GM18909 (cell line): ENCODE measurements around the gene ITIH3.

Experiments used
- ATAC-seq: cut with Tn5 transposase; IDR thresholded peaks from one replicate; pipeline ENCODE4 v1.9.1; 2021; ENCODE audit warnings: mild to moderate bottlenecking; ENCODE audit not compliant: unreplicated experiment, poor library complexity

Gene ITIH3

DNA sequence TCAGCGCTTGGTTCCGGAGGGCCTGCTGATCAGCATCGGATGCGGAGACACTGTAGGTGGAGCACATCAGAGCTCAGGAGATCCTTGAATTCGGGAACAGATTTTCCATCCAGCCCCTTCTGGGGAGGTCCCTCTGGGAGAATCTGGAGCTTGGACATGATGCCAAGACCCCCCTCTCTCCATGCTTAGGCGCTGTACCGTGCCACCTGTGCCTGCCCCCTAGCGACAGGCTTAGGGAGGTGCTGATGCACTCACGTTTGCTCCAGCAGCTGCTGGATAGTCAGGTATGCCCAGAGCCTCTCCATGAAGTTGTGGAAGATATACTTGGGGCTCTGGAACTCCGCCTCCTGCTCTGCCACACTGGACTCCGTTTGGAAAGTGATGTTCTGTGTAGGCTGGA is 26.1 kb downstream of the ITIH3 start:
- ATAC-seq, result no peak

DNA sequence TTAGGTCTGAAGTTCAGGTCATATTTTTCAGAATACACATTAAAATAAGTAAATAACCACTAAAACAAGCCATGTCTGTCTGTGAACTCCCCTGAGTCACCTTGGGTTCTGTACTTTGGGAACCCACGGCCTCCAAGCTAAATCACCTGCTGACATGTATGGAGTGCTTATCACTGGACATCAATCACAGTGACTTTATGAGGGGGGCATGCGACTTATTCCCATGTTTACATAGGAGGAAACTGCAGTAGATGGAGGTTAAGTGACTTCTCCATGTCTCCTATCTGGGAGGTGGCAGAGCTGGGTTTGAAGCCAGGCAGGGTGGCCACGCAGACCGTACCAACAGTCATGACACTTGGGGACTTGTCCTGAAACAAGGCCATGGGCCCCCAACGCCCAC is 27.8 kb downstream of the ITIH3 start:
- ATAC-seq, result no peak

DNA sequence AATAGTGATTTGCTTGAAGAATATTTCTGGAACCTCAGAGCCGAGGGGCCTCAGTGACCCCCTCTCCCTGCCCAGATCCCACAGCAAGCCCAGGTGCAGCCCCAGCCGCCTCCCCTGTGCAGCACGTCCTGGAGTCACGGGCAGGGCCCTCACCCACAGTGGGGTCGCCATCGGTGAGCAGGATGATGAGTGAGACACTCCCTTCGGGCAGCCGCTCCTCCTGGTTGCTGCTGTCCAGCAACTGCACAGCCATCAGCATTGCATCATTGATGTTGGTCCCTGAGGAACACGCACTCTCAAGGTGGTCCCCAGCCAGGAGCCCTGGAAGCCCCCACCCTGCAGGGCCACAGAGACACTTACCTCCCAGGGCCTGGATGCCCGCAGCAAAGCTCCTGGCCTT is 29.4 kb downstream of the ITIH3 start:
- ATAC-seq, result no peak

DNA sequence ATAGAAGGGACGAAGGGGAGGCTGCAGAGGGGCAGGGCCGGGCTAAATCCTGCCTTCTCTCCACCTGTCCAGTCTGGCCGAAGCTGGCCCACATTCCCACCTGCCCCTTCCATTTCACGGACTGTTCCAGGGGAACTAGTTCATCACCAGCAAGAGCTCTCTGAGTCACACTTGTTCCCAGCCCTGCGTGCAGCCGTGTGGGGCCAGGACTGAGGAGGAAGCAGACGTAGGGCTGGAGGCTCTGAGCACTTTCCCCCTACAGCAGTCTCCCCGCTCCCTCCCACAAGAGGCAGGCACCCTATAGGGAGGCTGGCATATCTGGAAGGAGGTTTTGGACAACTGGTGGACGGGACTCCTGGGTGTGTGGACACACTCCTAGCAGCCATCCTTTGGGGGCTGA is 32.8 kb downstream of the ITIH3 start:
- no peak for ATAC-seq

DNA sequence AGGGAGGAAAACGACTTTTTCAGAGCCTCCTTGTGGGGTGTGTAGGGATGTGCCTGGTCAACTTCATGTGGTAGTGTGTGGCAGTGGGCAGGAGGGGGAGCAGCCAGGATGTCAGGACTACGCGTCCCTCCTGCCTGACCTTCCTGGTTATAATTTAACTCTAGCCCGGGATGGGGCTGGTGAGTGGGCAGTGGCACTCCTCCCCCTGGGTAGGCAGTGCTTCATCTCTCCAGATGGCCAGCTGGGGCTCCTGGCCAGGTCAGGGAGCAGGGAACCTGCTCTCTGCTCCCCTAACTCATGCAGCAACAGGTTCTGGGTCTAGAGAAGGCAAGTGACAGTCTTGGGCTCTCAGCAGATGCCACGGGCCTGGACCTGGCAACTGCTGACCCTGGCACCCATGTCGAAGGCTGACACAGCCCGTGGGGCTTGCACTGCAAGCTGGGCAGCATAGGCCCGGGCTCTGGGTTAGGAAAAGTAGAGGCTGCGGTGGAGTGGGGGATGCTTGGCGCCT is 33.3 kb downstream of the ITIH3 start:
- ATAC-seq, result no peak

DNA sequence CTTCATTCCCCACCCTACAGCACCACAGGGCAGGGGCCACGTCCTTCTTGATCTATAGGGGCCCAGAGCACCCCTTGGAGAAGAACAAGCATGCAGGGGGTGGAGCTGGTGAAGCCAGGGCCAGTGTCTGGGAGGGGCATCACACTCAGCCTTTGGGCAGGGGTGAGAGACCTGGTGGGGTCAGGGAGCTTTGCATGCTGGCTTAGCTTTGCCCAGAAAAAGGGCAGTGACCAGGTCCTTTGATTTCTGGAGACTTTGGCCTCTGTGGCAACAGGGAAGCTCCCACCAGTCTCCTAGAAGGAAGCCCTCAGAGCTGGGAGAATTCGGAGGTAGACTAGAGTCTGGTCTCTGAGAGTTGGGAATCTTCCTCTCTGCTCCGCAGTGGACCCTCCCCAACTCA is 34.9 kb downstream of the ITIH3 start:
- no peak for ATAC-seq

DNA sequence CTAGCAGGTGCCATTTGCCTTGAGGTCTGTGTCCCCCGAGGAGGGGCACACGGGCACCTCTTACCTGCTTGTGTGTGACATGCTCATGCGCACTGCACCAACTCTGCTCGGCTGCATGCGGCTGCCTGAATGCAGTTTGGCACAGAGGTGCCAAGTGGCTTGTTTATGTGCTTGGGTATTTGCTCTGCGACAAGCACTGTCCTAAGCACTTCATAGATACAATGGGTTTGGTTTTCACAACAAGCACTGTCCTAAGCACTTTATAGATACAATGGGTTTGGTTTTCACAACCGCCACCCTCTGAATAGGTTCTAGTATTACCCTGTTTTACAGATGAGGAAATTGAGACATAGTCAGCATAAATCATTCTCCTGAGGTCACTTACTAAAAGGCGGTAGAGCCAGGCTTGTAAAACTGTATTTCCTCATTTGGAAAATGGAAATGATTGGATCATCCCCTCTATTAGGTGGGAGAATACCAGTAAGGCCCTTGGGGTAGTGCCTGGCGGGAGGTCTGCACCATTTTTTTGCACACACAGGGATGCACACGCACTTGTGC is 35.4 kb downstream of the ITIH3 start:
- ATAC-seq, result no peak

DNA sequence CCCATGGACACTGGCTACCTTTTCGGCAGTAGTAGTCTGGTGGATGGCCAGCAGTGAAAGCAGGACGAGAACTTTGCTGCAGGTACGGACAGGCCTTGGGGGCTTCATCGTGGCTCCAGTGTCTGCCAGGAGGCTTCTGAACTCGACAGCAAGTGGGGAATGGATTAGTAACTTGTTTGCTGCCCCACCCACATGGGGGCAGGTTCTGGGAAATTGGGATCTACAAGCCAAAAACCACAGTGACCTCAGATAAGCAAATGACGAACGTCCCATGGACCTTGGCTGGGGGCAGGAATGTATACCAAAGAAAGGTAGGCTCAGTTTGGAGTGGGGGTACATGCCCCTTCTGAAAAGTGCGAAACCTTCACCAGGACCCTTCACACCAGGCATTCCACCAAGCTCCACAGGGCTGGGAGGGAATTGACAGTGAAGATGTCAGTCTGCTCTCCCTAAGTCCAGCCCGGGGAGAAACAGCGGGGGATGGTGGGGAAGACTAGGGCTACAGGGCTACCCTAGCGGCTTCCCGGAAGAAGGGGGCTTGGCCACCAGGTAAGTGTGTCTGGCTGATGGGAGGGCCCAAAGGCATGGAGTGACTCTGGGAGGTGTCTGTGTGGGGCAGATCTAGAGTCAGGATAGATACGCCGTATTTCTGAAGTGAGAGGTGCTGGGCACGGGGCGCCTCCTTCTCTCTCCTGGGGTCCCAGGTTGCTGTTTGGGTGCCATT is 36.1 kb downstream of the ITIH3 start, which contains the start of gene ITIH4:
Gene ITIH4 (minus strand): TSS at position 138 of the 724 bp plus-strand sequence. CDS start 30 bp downstream, at position 108.
- no peak for ATAC-seq

DNA sequence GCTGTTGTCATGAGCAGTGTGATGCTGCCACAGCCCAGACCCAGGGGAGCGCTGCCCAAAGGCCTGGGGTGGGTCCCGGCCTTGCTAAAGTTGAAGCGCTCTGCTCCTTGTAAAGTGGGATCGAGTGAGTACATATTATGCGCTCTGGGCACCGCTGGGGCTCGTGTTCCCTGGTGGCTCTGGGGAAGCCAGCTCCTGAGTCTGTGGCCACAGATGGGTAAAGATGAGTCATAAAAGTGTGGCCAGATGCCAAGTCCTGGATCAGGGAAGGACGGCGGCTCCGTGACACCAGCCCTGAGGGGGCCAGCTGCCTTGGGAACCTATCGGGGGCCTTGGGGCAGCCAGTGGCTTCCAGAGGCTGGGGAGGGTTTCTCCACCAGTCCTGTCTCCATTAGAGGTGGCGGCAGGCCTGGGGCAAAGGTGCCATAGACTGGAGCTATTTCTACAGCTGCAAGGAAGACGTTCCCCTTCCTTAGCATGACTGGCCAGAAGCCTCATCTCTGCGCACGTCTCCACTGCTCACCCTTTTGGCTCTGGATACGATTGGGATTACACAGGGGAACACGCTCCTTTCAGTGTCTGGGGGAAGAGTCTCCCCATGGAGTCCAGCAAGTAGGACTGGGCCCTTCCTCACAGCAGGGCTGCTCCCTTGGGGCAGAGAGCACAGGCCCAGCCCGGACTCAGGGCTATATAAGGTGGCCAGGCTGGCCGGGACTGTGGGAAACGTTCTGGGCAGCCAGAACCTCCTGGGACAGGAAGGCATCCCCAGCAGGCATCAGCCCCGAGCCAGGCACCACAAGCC is 37.1 kb downstream of the ITIH3 start:
- ATAC-seq, result no peak

DNA sequence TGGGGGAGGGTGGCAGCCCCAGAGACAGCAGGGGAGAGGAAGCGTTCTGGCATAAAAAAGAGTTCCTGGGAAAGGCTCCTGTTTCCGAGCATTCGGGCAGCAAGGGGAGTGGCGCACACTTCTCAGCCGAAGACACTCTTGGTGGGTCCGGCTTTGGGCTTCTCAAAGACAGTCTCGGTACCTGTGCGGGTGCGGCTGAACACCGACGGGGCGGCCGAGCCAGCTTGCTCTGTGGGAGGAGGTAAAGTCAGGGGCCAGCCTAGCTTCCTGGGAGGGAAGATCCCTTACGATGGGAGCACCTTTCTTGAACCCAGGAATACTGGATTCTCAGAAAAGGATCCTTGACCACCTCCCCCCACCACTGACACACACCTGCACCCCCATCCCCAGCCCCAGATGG is 38.6 kb downstream of the ITIH3 start:
- ATAC-seq, result no peak

DNA sequence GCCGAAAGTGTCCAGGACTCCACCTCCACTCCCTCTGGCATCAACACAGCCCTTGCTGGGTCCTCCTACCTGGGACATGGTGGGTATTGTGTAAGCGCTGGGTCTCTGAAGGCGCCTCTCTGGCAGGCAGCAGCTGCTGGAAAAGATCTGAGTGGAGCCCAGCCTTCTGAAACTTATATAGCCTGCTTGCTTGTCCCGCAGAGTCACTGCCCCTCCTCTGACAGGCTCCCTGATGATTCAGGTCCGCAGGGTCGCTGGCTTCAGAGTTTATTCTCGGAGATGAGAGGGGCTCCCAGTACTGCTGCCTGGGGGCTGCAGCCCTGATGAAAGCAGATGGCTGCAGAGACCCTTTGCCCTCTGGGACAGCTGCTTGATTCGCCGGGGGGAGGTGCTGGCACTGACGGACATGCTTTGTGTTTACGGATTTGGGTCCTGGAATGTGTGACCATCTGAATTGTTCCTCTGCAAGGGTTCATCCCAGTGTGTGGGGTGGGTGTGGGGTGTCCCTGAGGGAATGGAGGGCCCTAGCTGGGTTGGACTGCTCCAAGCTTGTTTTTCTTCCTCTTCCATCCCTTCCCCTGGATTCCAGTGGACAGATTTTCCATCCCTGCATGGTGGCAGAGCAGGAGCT is 40.4 kb downstream of the ITIH3 start, which contains the start of gene MUSTN1:
Gene MUSTN1 (minus strand): TSS at position 149 of the 631 bp plus-strand sequence. CDS start 71 bp downstream, at position 78.
- ATAC-seq, result no peak

DNA sequence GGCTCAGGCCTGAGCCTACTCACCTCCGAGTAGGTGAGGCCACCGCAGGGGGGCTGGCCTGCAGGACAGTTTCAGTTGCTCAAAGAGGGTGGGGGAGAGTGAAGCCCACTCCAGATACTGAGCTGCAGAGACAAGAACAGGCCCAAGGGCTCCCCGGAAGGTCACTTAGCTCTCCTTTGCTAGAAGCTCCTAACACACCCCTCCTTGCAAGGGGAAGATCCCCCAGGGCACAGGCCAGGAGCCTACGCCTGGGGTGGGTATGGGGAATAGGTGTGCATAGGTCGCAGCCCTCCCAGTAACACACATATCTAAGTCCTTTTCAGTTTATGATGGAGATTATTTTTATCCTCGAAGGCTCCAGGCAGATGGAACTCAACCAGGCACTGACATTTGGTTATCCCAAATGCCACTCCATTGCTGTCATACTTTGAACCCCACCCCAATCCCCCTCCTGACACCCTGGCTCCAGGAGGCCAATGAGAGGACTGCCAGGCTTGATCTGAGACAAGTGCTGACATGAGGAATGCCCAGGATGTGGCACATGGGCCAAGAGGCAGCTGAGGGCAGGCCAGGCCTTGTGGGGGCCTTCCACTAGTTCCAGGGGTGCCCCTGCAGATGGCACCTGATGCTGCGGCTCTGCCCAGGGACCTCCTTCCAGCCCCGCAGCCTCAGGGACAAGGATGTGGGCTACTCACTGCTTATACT is 41.3 kb downstream of the ITIH3 start:
- ATAC-seq, result no peak

DNA sequence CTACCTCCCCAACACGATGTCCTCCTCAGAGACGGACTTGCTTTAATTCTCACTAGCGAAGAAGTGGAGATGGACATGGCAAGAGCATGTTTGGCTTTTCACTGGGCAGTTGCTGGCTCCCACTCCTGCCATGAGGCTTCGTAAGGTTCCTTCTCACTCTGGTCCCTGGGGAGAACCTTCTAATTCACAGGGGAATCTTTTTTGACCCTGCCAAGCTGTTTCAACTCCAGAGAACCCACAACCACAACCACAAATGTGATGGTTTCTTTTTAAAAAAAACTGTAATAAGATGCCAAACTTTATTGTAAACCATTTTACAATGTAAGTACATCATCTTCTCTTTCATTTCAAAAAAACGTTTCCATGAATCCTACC is 41.9 kb downstream of the ITIH3 start:
- ATAC-seq, result no peak

DNA sequence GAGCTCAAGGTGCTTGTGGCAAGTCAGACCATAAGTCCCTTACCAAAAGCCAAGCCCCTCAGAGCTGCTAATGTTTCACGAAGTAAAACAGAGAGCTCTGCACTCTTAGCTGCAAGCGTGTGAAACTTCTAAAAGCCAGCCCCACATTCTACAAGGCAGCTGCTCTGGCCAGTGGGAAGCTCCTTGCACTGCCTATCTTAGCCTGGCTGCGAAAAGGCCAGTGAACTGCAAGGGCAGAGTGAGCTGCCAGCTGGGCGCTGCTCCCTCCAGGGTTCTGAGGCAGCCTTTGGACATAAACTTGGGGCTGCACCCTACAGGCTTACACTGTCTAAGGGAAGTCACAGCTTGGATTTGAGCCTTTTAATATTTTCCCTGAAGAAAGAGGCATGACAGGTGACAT is 42.4 kb downstream of the ITIH3 start:
- ATAC-seq, result no peak

DNA sequence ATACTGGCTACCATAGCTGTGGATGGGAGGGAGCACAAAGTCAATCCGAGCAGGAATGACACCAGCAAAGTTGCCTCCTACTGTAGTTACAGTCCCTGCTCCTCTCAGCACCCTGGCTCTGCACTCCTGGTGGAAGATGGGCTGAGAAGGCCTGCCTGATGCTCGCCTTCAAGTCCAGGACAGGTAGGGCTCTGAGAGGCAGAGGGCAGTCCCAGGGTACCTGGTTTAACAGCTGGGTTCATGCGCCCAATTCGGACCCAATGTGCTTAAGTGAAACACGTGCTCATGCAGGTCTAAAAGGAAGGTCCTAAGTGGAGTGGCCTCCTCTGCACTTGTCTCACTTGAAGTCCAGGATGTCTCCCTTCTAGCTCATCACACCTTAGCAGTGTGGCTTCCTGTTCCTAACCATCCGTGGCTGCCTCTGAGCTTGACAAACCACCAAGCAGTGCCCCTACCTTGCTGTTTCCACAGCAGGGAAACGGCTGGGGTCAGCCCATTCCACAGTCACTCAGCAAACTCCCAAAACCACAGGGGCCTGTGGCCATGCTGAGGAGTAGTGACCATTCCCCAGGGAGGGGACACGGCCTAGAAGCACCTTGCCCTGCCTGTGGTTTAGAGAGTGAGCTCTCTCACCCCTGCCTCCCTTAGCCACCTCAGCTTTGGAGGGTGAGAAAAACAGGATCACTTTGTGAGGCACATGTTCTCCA is 44.1 kb downstream of the ITIH3 start:
- ATAC-seq, result no peak

DNA sequence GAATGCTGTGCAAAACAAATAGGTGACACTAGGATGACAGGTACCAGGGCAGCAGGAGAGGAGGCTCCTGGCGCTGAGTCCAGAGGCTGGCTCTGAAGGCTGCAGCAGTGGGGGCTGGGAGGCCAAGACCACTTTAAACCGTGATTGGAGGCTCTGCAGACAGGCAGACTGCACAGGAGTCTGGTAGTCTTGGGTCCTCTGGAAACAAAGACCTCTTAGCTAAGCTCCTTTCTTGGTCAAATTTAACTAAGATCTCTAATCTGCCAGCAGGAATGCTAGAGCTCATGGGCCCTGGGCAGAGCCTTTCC is 44.6 kb downstream of the ITIH3 start:
- no peak for ATAC-seq

DNA sequence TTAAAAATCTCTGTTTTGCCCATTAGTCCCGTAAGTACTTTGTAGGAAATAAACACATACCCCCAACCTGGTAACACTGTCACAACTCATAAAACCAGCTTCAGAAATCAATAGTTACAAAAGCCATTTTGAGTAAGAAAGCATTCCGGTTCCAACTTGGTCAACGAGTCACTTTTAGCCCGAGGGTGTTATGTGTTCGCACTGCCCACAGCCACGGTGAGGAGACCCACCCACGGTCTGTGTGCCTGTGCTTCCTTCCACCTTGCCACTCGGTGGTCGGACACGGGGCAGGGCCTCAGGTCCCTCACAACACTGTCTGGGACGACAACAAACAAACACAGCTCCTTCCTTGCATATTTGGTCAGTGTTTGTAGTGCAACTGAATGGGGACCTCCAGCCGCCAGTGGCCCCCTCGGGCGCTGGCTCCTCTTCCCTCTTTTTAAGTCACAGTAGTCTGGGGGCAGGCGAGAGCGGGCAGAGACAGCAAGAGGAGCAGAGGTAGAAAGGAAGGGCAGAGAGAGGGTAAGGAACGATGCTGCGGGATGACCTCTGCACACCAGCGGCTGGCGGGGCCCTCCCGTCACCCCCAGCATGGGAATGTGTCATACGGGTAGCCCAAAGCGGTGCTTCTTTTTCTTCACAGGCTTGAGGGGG is 45.4 kb downstream of the ITIH3 start:
- ATAC-seq, result no peak

DNA sequence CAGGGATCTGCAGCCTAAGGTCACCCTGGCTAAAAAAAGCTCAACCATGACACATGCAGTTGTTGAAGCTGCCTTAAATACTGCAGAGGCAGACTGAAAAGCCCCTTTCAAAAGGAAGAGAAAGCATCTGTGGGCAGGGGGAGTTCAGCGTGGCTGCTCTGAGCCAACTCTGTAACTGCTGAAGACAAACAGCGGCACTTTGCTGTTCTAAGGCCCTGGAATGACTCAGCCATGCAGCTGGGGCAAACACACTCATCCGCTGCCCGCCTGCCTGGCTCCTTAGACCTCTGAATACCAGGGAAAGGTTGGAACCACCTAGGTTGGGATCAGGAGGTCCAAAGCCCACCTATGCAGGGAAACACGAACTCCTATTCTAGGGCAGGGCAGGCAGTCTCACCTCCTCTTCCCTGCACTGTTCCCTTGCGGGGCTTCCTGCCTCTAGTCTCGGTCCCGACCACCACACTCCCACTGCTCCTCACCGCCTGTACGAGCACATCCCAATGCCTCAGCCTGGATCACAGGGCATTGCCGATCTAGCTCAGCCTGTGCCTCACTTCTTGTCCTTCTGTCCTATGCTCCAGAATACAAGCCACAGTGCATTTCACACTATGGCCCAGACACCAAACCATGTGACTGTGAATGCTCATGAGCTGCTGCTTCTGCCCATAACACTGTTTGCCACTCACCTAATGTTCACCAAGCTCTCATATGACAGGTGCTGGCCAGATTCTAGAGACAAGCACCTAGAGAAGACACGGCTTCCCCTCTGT is 46.8 kb downstream of the ITIH3 start:
- ATAC-seq, result no peak

DNA sequence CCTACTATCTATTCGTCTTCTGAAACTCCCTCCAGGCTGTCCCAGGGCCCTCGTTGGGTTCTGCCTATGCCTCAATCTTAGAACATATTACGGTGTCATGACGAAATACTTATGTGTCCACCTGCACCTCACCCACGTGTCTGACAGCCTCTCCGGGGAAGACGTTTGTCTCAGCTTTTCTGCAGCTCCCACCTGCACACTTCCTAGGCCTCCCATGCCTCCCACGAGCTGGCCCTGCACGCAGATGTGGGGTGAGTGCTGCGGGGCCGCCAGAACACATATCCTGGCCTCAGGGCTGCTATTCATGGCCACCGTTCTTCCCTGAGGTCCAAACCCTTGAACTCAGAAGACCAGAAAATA is 47.4 kb downstream of the ITIH3 start:
- ATAC-seq, result no peak
